ENCODE results near the gene CORO1C.

Gene CORO1C

GRCh38 chr12:108640802-108641445 lies 90.4 kb downstream of the CORO1C start:
- Histone ChIP-seq H3K4me3 (ENCODE audit: low read depth in 1 of 2, low read length in 1 of 2) (no peak overlapping the region), H3K4me1 (ENCODE audit: control insufficient read depth in 1 of 2, insufficient read depth in 1 of 2, low read depth in 1 of 2, low read length in 1 of 2) (peaks cover 34 to 41% of the 10 kb centered on the region in 2 experiments), H3K9me3 (no peaks in the 10 kb centered on the region), H3K36me3 (peaks cover 9% of the 10 kb centered on the region), H3K27me3 (no peaks in the 10 kb centered on the region), H3K27ac (peak overlapping the region; percentile 64)
- no peak for TF ChIP-seq CTCF (IDR thresholded peaks at IDR 0.05)

- H3K4me3 ChIP-seq (ENCODE audit: low read depth in 1 of 2, low read length in 1 of 2): no peak overlapping the region
- no peak for TF ChIP-seq CTCF (IDR thresholded peaks at IDR 0.05)
- H3K4me1 ChIP-seq (ENCODE audit: control insufficient read depth in 1 of 2, insufficient read depth in 1 of 2, low read depth in 1 of 2, low read length in 1 of 2): peaks cover 51 to 57% of the 10 kb centered on the region in 2 experiments
- H3K9me3 ChIP-seq: no peaks in the 10 kb centered on the region
- H3K27me3 ChIP-seq: no peaks in the 10 kb centered on the region
- no peaks in the 10 kb centered on the region for H3K36me3 ChIP-seq
- H3K27ac ChIP-seq: no peak overlapping the region
Observed at GRCh38 chr12:108638997-108639822, 92.1 kb downstream of the CORO1C start.

GRCh38 chr12:108638141-108638827 lies 93.0 kb downstream of the CORO1C start:
- no peak for TF ChIP-seq CTCF (IDR thresholded peaks at IDR 0.05)
- no peaks in the 10 kb centered on the region for H3K27me3 ChIP-seq
- H3K4me1 ChIP-seq (ENCODE audit: control insufficient read depth in 1 of 2, insufficient read depth in 1 of 2, low read depth in 1 of 2, low read length in 1 of 2): peaks cover 60 to 61% of the 10 kb centered on the region in 2 experiments
- H3K4me3 ChIP-seq (ENCODE audit: low read depth in 1 of 2, low read length in 1 of 2): no peak overlapping the region
- no peaks in the 10 kb centered on the region for H3K36me3 ChIP-seq
- no peaks in the 10 kb centered on the region for H3K9me3 ChIP-seq
- no peak overlapping the region for H3K27ac ChIP-seq

- Histone ChIP-seq H3K27me3 (no peaks in the 10 kb centered on the region), H3K27ac (peak overlapping the region; percentile 41), H3K4me1 (ENCODE audit: control insufficient read depth in 1 of 2, insufficient read depth in 1 of 2, low read depth in 1 of 2, low read length in 1 of 2) (peaks cover 61 to 69% of the 10 kb centered on the region in 2 experiments), H3K9me3 (no peaks in the 10 kb centered on the region), H3K4me3 (ENCODE audit: low read depth in 1 of 2, low read length in 1 of 2) (no peak overlapping the region), H3K36me3 (no peaks in the 10 kb centered on the region)
- TF ChIP-seq CTCF (IDR thresholded peaks at IDR 0.05): no peak
Observed at GRCh38 chr12:108637222-108637971, 93.9 kb downstream of the CORO1C start.

Data from neutrophil (primary cell).